GM12878 (cell line): ENCODE measurements around the gene CSTPP1. TPM values are rescaled to one million over a fixed set of nuclear protein-coding genes. Genes with fewer than 3 reads are reported as not detected.
A peak's percentile ranks its signal among the peaks of the same experiment; 100 is the strongest.

Source experiments
- ATAC-seq: fragments of 200-7000 bp; cut with Tn5 transposase; 3 replicates; pipeline ENCODE4 v1.9.1; 2020; ENCODE audit warnings: mild to moderate bottlenecking, moderate library complexity
- BruUV-seq: library from RNA; stranded (reverse); fragments of 400-500 nt; replicated peaks from 2 replicates; lab custom pipeline; 2021; lab: Mats Ljungman, UMichigan
- CTCF ChIA-PET: fragments of 300-600 bp; sonication (Branson Sonifier 250); formaldehyde crosslinking; extraction: SDS; loops from one replicate; lab custom pipeline; 2021; ENCODE audit warnings: inconsistent platforms; lab: Yijun Ruan, JAX
- POLR2A ChIA-PET: fragments of 350-600 bp; formaldehyde crosslinking; extraction: SDS; loops from one replicate; lab custom pipeline; 2021; ENCODE audit warnings: inconsistent platforms; lab: Charles Lee
- RAD21 ChIA-PET: fragments of 300-600 bp; sonication (Branson Sonifier 250); formaldehyde crosslinking; loops from one replicate; lab custom pipeline; 2023; ENCODE audit warnings: antibody characterized with exemption; ENCODE audit not compliant: unreplicated experiment; lab: Charles Lee
- SMC1A ChIA-PET: fragments of 300-600 bp; sonication (Branson Sonifier 250); formaldehyde crosslinking; loops from one replicate; lab custom pipeline; 2023; ENCODE audit not compliant: unreplicated experiment, uncharacterized antibody; lab: Charles Lee
- DNase-seq: peaks from one replicate; pipeline ENCODE4 v3.0.0-alpha.2; 2011; ENCODE audit warnings: low read depth, low spot score
- FAIRE-seq: peaks from 3 replicates; lab custom pipeline; 2011; peaks lifted over from hg19 to GRCh38; lab: Jason Lieb, UNC
- H2AFZ ChIP-seq: 2 replicates; pipeline ENCODE4 v1.6.0; 2011; ENCODE audit warnings: low read depth, low read length, control low read depth; ENCODE audit not compliant: control insufficient read depth
- H3K27ac ChIP-seq: 2 replicates; pipeline ENCODE4 v1.5.1; 2011; ENCODE audit warnings: control low read depth; ENCODE audit not compliant: control insufficient read depth, insufficient read depth
- H3K27me3 ChIP-seq, 2 experiments: replicated peaks in 1 of 2; 2 replicates each; pipeline versions ENCODE4 v1.6.0 to v1.6.1; 2011; ENCODE audit warnings: low read length in 1 of 2; ENCODE audit not compliant: control insufficient read depth in 2 of 2, insufficient read depth in 2 of 2
- H3K36me3 ChIP-seq, 2 experiments: 2 replicates each; pipeline ENCODE4 v1.5.1; 2011; ENCODE audit warnings: low read length in 1 of 2; ENCODE audit not compliant: control insufficient read depth in 2 of 2, insufficient read depth in 2 of 2
- H3K4me1 ChIP-seq: 2 replicates; pipeline ENCODE4 v1.6.1; 2011; ENCODE audit warnings: mild to moderate bottlenecking, low read length, moderate library complexity, mixed read lengths; ENCODE audit not compliant: control insufficient read depth, insufficient read depth
- H3K4me2 ChIP-seq: 2 replicates; pipeline ENCODE4 v1.6.0; 2011; ENCODE audit warnings: control low read depth; ENCODE audit not compliant: control insufficient read depth, insufficient read depth
- H3K4me3 ChIP-seq: fragments of 200-600 bp; sonication (generic); 2 replicates; pipeline ENCODE4 v1.5.1; 2016
- H3K79me2 ChIP-seq: 2 replicates; pipeline ENCODE4 v1.6.0; 2011; ENCODE audit warnings: low read length; ENCODE audit not compliant: control insufficient read depth, insufficient read depth
- H3K9ac ChIP-seq: 2 replicates; pipeline ENCODE4 v1.8.0; 2011; ENCODE audit warnings: low read length, control low read depth, mixed read lengths; ENCODE audit not compliant: control insufficient read depth, insufficient read depth
- H3K9me3 ChIP-seq: replicated peaks from 3 replicates; pipeline ENCODE4 v1.5.1; 2011; ENCODE audit warnings: mild to moderate bottlenecking, low read length; ENCODE audit not compliant: control insufficient read depth, insufficient read depth
- H4K20me1 ChIP-seq: 2 replicates; pipeline ENCODE4 v1.6.0; 2011; ENCODE audit not compliant: control insufficient read depth, insufficient read depth
- CBX3 ChIP-seq: fragments of 200-600 bp; sonication (generic); IDR thresholded peaks from 2 replicates; pipeline ENCODE4 v1.6.1; 2016; ENCODE audit warnings: low read depth, borderline replicate concordance
- CHD1 ChIP-seq: IDR thresholded peaks from 2 replicates; pipeline ENCODE4 v1.6.1; 2012; ENCODE audit warnings: low read depth, low read length, improper control_type of control experiment
- ZBED1 ChIP-seq: IDR thresholded peaks from 2 replicates; pipeline ENCODE4 v1.6.1; 2016; ENCODE audit warnings: borderline replicate concordance
- ZNF384 ChIP-seq: IDR thresholded peaks from 2 replicates; pipeline ENCODE4 v1.6.1; 2012; ENCODE audit warnings: low read depth, mild to moderate bottlenecking, low read length, improper control_type of control experiment, borderline replicate concordance
- WGBS: methylation state at CpG from one replicate; pipeline ENCODE4 v1.1.6; 2016; ENCODE audit warnings: low lambda C conversion rate; ENCODE audit not compliant: insufficient replicate concordance, insufficient coverage; ENCODE audit errors: missing lambda C conversion rate; 5-methylcytosine and 5-hydroxymethylcytosine counted together
- in situ Hi-C: fragments of 300-500 bp; cut with MboI; formaldehyde crosslinking; loops from 9 replicates; pipeline ENCODE4 v1.14.3; 2018; ENCODE audit warnings: mixed read lengths
- intact Hi-C: fragments of 100-400 bp; cut with micrococcal nuclease; formaldehyde crosslinking; loops from one replicate; pipeline ENCODE4 v1.14.2; 2022; ENCODE audit not compliant: unreplicated experiment
- polyA plus RNA-seq, 11 experiments: library from polyadenylated mRNA; depleted of rRNA in 4 of 11; unstranded in 6 of 11; stranded (reverse) in 5 of 11; fragments of >200 nt; fragmentation: Nextera tagmentation in 4 of 11; fragmentation: Illumina TruSeq in 1 of 11; extraction: Ambion mirVana in 4 of 11; extraction: Trizol in 1 of 11; gene quantifications; 1 replicate in 1 of 11; 2 replicates in 10 of 11; pipeline versions ENCODE4 v1.2.1 to v1.2.3, GENCODE V29; 2011 to 2016; ENCODE audit warnings: inconsistent platforms in 2 of 11, missing spikeins in 2 of 11, low read depth in 1 of 11
- total RNA-seq, 4 experiments: library from RNA; depleted of rRNA in 3 of 4; stranded (reverse); fragments of >200 nt in 3 of 4; fragmentation: Illumina TruSeq in 1 of 4; extraction: Trizol in 1 of 4; gene quantifications; 2 replicates each; pipeline versions ENCODE4 v1.2.1 to v1.2.3, GENCODE V29; 2013 to 2021
- TF ChIP-seq, protein P1 (sequence below): fragments of 450-650 bp; IDR thresholded peaks from 2 replicates; pipeline ENCODE4 v1.6.1; 2017; ENCODE audit warnings: mild to moderate bottlenecking

CSTPP1 gene
- total and polyA plus RNA-seq, 10 of the 15 experiments (the other 5 are each of a cell fraction or from before 2014, with no cell fraction given), result 7.1 to 23.4 (median 17.5) TPM

- TF ChIP-seq, protein P1, sequence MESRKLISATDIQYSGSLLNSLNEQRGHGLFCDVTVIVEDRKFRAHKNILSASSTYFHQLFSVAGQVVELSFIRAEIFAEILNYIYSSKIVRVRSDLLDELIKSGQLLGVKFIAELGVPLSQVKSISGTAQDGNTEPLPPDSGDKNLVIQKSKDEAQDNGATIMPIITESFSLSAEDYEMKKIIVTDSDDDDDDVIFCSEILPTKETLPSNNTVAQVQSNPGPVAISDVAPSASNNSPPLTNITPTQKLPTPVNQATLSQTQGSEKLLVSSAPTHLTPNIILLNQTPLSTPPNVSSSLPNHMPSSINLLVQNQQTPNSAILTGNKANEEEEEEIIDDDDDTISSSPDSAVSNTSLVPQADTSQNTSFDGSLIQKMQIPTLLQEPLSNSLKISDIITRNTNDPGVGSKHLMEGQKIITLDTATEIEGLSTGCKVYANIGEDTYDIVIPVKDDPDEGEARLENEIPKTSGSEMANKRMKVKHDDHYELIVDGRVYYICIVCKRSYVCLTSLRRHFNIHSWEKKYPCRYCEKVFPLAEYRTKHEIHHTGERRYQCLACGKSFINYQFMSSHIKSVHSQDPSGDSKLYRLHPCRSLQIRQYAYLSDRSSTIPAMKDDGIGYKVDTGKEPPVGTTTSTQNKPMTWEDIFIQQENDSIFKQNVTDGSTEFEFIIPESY, result no peak
Measured at GRCh38 chr11:47149782-47150181, 213.2 kb downstream of the CSTPP1 start (continued).

- TF ChIP-seq ZBED1, result no peak
- TF ChIP-seq ZNF384, result no peak
- TF ChIP-seq CBX3, result no peak
- TF ChIP-seq CHD1, result no peak
- TF ChIP-seq, all 136 proteins: peak for 0
- no peak overlapping the region for H3K27ac ChIP-seq
- no TSS peak for BruUV-seq
- H3K27me3 ChIP-seq, result no peaks in the 10 kb centered on the region
- FAIRE-seq (peak; percentile 97), ATAC-seq (no peak; the same call in 2 of the 3 replicates), DNase-seq (no peak)
- H4K20me1 ChIP-seq, result no peaks in the 10 kb centered on the region
- CTCF ChIA-PET, result interaction anchor here (0.7 to 5.2 kb wide), 46 partner anchors 10 to 510 kb away, joined by 3 to 63 read pairs (median 4); partner anchors contain the start of genes CSTPP1, DDB2 and LRP4
- H2AFZ ChIP-seq, result no peak overlapping the region
- in situ Hi-C loops, result no loop called here
- no peak overlapping the region for H3K4me2 ChIP-seq
- POLR2A ChIA-PET, result interaction anchor here (0.6 kb wide), 2 partner anchors 84 to 269 kb away, joined by 4 to 9 read pairs; no protein-coding TSS in a partner anchor
- H3K9ac ChIP-seq, result no peak overlapping the region
- no peaks in the 10 kb centered on the region for H3K79me2 ChIP-seq
- 67% methylated on average over 16 of the region's 16 CpGs for WGBS
- RAD21 ChIA-PET, result interaction anchor here (0.7 to 2.9 kb wide), 20 partner anchors 11 to 298 kb away, joined by 3 to 29 read pairs (median 4); partner anchors contain the start of genes CSTPP1 and LRP4
- H3K36me3 ChIP-seq, result no peaks in the 10 kb centered on the region
- intact Hi-C loops, result no loop called here
- H3K4me1 ChIP-seq, result no peaks in the 10 kb centered on the region
- H3K4me3 ChIP-seq, result no peak overlapping the region
- SMC1A ChIA-PET, result interaction anchor here (0.6 to 4.0 kb wide), 25 partner anchors 11 to 326 kb away, joined by 3 to 44 read pairs (median 4); partner anchors contain the start of gene LRP4
- H3K9me3 ChIP-seq, result no peaks in the 10 kb centered on the region
Measured at GRCh38 chr11:47152126-47152952, 215.8 kb downstream of the CSTPP1 start.
